Natural killer cell (primary cell): ENCODE data around the gene LRP5. TPM values are rescaled to one million over a fixed set of nuclear protein-coding genes. Genes with fewer than 3 reads are reported as not detected.
A peak's percentile ranks its signal among the peaks of the same experiment; 100 is the strongest.
"Not testable (repeated sequence)": the region's sequence is repeated elsewhere in the genome, so short reads cannot be mapped to it uniquely, and the experiment has no call there.

Experiments used
- ATAC-seq, 3 donors: fragments of 150-1000 bp in 2 of 3; fragments of 200-7000 bp in 1 of 3; cut with Tn5 transposase; 1 replicate in 1 of 3; 2 replicates in 2 of 3; pipeline ENCODE4 v1.10.0; 2021; ENCODE audit warnings: mild to moderate bottlenecking in 2 of 3, moderate library complexity in 2 of 3
- DNase-seq, 2 donors: peaks; one replicate each; pipeline versions ENCODE4 v3.0.0 to v3.0.0-alpha.2; 2013 to 2021; ENCODE audit warnings: mixed read lengths in 1 of 2
- H3K27ac ChIP-seq: one replicate; pipeline ENCODE4 v1.5.1; 2013; ENCODE audit warnings: mild to moderate bottlenecking, low read length
- H3K27me3 ChIP-seq: one replicate; pipeline ENCODE4 v1.6.1; 2013; ENCODE audit warnings: low read length; ENCODE audit not compliant: control insufficient read depth, insufficient read depth
- H3K36me3 ChIP-seq: one replicate; pipeline ENCODE4 v1.6.1; 2013; ENCODE audit warnings: low read length; ENCODE audit not compliant: control insufficient read depth, insufficient read depth
- H3K4me1 ChIP-seq: one replicate; pipeline ENCODE4 v1.6.1; 2013; ENCODE audit warnings: low read length; ENCODE audit not compliant: control insufficient read depth, insufficient read depth
- H3K4me3 ChIP-seq: one replicate; pipeline ENCODE4 v1.5.1; 2013; ENCODE audit warnings: low read length
- H3K9me3 ChIP-seq: one replicate; pipeline ENCODE4 v1.6.1; 2013; ENCODE audit warnings: low read length; ENCODE audit not compliant: control insufficient read depth, insufficient read depth
- H3K27ac Mint-ChIP-seq, 2 donors: one replicate each; pipeline ENCODE4 v1.8.0; 2022; ENCODE audit warnings: mild to moderate bottlenecking in 2 of 2, mixed read lengths in 2 of 2, moderate library complexity in 1 of 2
- H3K27me3 Mint-ChIP-seq, 2 donors: one replicate each; pipeline ENCODE4 v1.8.0; 2022; ENCODE audit warnings: low read depth in 2 of 2, mixed read lengths in 2 of 2
- H3K36me3 Mint-ChIP-seq: one replicate; pipeline ENCODE4 v1.8.0; 2022; ENCODE audit warnings: mixed read lengths
- H3K4me1 Mint-ChIP-seq, 2 donors: one replicate each; pipeline ENCODE4 v1.8.0; 2022; ENCODE audit warnings: mixed read lengths in 2 of 2
- H3K4me3 Mint-ChIP-seq: one replicate; pipeline ENCODE4 v1.8.0; 2022; ENCODE audit warnings: mild to moderate bottlenecking, moderate library complexity, mixed read lengths
- H3K9me3 Mint-ChIP-seq, 2 donors: one replicate each; pipeline ENCODE4 v1.8.0; 2022; ENCODE audit warnings: mixed read lengths in 2 of 2
- CTCF ChIP-seq: fragments of 200-600 bp; IDR thresholded peaks from one replicate; pipeline ENCODE4 v1.8.0; 2022; ENCODE audit warnings: antibody characterized with exemption
- WGBS: methylation state at CpG from one replicate; pipeline ENCODE4 v1.1.7; 2013; ENCODE audit warnings: missing lambda C conversion rate; ENCODE audit not compliant: insufficient coverage; 5-methylcytosine and 5-hydroxymethylcytosine counted together
- intact Hi-C: fragments of 100-400 bp; cut with micrococcal nuclease; formaldehyde crosslinking; loops from one replicate; pipeline ENCODE4 v1.14.2; 2022
- total RNA-seq, 4 donors: library from RNA; stranded (reverse); fragments of 120-200 nt in 1 of 4; gene quantifications; one replicate each; pipeline versions ENCODE4 v1.2.3 to v1.2.4, GENCODE V29; 2013 to 2022

Gene LRP5
- total RNA-seq, 3 donors from 2014 or later (not counting 1 experiment from before 2014, with no cell fraction given), result 0.36 to 1.3 (median 0.89) TPM

DNA sequence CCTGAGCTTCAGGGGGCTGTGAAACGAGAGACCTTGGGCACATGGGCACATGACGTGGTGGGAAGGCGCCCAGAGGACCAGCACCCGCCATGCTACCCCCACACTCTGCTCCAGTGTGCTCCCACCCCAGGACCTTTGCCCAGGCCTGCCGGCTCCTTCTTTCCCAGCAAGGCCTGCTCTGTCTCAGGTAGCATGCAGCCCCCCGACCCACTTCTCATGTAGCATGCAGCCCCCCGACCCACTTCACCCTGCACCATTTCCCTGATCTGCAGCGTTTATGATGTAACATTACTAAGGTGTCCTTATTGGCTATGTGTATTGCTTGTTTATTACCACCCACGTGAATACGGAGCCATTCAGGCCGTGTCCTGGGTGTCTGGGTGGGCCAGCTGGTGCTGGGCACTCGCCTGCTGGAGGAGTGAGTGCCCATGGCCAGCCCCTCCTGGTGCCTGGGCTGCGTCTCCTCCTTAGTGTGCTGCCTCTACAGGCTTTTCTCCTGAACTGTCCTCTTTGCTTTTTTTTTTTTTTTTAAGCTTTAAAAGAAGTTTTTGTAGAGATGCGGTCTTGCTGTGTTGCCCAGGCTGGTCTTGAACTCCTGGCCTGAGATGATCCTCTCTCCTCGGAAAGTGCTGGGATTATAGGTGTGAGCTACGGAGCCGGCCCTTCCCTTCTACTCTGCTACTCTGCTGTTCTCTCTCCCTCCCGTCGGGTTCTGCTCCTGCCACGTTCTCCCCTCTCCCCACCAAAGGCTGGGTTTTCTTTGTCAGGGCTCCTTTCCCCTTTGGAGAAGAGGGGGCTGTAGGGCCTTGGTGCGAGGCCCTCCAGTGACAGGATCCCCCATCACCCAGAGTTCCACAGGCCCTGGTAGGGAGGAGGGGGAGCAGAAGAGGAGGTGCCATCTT, 29.4 kb downstream of the LRP5 start:
- intact Hi-C loops, result no loop called here
- TF ChIP-seq CTCF, result no peak
- no peaks in the 10 kb centered on the region for H3K36me3 Mint-ChIP-seq
- Histone ChIP-seq H3K4me3 (no peak overlapping the region), H3K27ac (no peak overlapping the region), H3K9me3 (no peaks in the 10 kb centered on the region), H3K36me3 (no peaks in the 10 kb centered on the region), H3K4me1 (peaks cover 25% of the 10 kb centered on the region), H3K27me3 (no peaks in the 10 kb centered on the region)
- peaks cover 9 to 12% of the 10 kb centered on the region in 2 donors for H3K27me3 Mint-ChIP-seq
- peaks cover 26 to 34% of the 10 kb centered on the region in 2 donors for H3K4me1 Mint-ChIP-seq
- ATAC-seq, result no peak
- 93% methylated on average over 16 of the region's 21 CpGs for WGBS
- H3K4me3 Mint-ChIP-seq, result peak overlapping the region; percentile 28
- H3K27ac Mint-ChIP-seq, result no peak overlapping the region
- no peaks in the 10 kb centered on the region for H3K9me3 Mint-ChIP-seq
- no peak for DNase-seq

GRCh38 chr11:68342459-68343158, 30.2 kb downstream of the LRP5 start:
- intact Hi-C loops, result no loop called here
- H3K27me3 ChIP-seq, result no peaks in the 10 kb centered on the region
- H3K9me3 Mint-ChIP-seq, result no peaks in the 10 kb centered on the region
- H3K27me3 Mint-ChIP-seq, result peaks cover 6 to 11% of the 10 kb centered on the region in 2 donors
- H3K4me3 ChIP-seq, result no peak overlapping the region
- no peaks in the 10 kb centered on the region for H3K36me3 Mint-ChIP-seq
- H3K4me3 Mint-ChIP-seq, result no peak overlapping the region
- H3K36me3 ChIP-seq, result no peaks in the 10 kb centered on the region
- no peaks in the 10 kb centered on the region for H3K9me3 ChIP-seq
- TF ChIP-seq CTCF, result no peak
- DNase-seq (no peak), ATAC-seq (no peak)
- 93% methylated on average over 13 of the region's 13 CpGs for WGBS
- H3K27ac Mint-ChIP-seq, result no peak overlapping the region
- H3K27ac ChIP-seq, result no peak overlapping the region
- H3K4me1 ChIP-seq, result peaks cover 17% of the 10 kb centered on the region
- peaks cover 18 to 26% of the 10 kb centered on the region in 2 donors for H3K4me1 Mint-ChIP-seq

DNA sequence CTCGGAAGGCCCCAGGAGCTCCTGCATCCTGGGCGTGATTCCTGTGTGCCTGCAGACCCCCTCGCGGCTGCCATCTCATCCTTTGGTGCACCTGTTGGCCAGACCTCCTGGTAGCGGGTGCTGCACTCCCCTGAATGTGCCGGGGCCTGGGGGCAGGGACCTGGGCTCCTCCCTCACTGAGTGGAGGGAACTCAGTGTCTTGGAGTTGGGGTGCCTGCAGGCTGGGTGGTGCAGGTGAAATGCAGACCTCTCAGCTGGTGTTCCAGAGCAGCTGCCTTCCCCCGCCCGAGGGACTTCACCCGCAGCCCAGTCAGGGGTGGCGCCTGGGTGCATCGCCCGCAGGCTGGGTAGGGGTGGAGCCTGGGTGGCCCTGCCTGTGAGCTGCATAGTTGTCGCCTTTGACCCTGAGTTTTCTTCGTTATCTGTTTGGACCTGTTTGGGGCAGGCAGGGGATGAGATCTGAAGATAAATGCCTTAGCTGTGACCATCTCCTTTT, 31.4 kb downstream of the LRP5 start:
- Mint-ChIP-seq H3K27me3 (peaks cover 0 to 2% of the 10 kb centered on the region in 2 donors), H3K36me3 (no peaks in the 10 kb centered on the region), H3K9me3 (no peaks in the 10 kb centered on the region), H3K4me1 (peaks cover 11 to 20% of the 10 kb centered on the region in 2 donors), H3K27ac (no peak overlapping the region), H3K4me3 (no peak overlapping the region)
- DNase-seq, result no peak
- ATAC-seq, result no peak
- H3K4me1 ChIP-seq, result peaks cover 14% of the 10 kb centered on the region
- TF ChIP-seq CTCF, result no peak
- no peaks in the 10 kb centered on the region for H3K27me3 ChIP-seq
- 82% methylated on average over 14 of the region's 14 CpGs for WGBS
- H3K36me3 ChIP-seq, result no peaks in the 10 kb centered on the region
- H3K4me3 ChIP-seq, result no peak overlapping the region
- no peaks in the 10 kb centered on the region for H3K9me3 ChIP-seq
- intact Hi-C loops, result no loop called here
- no peak overlapping the region for H3K27ac ChIP-seq

GRCh38 chr11:68344821-68345220, 32.4 kb downstream of the LRP5 start:
- ATAC-seq, H3K27me3 ChIP-seq, intact Hi-C loops, H3K9me3 Mint-ChIP-seq, H3K27ac ChIP-seq, H3K36me3 Mint-ChIP-seq, H3K4me3 ChIP-seq, H3K36me3 ChIP-seq, H3K27me3 Mint-ChIP-seq, H3K4me3 Mint-ChIP-seq, DNase-seq, H3K27ac Mint-ChIP-seq, H3K9me3 ChIP-seq: not testable (repeated sequence)
- 97% methylated on average over 7 of the region's 7 CpGs for WGBS
- H3K4me1 Mint-ChIP-seq, result peaks cover 11 to 20% of the 10 kb centered on the region in 2 donors
- peaks cover 14% of the 10 kb centered on the region for H3K4me1 ChIP-seq
